SH-SY5Y (cell line): ENCODE measurements around the gene FAP.

Experiments
- GATA2 ChIP-seq: IDR thresholded peaks from 2 replicates; pipeline ENCODE4 v1.6.1; 2011; ENCODE audit warnings: mild to moderate bottlenecking, low read depth, low read length
- GATA3 ChIP-seq: IDR thresholded peaks from 2 replicates; pipeline ENCODE4 v1.6.1; 2011; ENCODE audit warnings: low read depth, mild to moderate bottlenecking, low read length, moderate library complexity

The FAP gene

DNA sequence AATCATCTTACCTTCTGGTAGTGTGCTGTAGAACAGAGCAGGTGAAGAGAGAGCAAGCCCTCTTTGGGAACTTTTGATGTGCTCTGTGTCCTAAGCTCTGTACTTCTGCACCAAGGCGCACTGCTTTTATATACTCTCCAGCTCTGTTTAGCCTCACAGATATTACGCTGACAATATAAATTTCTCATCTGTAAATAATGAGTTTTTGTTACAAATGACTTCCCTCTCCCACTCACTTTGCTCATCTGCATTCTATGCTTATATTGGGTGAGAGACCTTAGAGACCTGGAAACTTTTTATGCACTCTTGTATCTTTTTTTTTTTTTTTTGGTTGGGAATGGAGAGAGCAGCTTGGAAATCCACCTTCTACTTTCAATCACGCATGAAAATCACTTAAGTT is 91.1 kb downstream of the FAP start, which contains the start of gene GCG:
Gene GCG, minus strand, starts transcription at position 101 of the 400 bp plus-strand sequence. CDS start 3,069 bp downstream, outside the sequence.
- TF ChIP-seq GATA2 (no peak), GATA3 (no peak)

DNA sequence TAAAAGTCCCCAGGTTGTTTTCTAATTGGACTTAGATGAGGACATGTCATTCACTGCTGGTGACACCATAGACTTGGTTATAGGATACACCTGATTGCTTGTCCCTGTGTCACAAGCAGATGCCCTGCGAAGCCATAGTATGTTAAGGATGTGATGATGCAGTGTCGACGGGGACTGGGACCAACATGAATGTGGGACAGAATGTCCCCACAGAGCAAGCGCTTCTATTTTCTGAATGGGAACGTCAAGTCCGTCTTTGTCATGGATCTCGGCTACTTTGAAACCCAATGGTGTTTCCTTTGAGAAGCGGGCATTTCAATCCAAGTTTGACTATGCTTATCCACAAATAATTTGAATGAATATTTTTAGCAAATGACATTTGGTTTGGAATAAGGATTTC is 93.3 kb downstream of the FAP start:
- TF ChIP-seq GATA3 (no peak), GATA2 (no peak)

DNA sequence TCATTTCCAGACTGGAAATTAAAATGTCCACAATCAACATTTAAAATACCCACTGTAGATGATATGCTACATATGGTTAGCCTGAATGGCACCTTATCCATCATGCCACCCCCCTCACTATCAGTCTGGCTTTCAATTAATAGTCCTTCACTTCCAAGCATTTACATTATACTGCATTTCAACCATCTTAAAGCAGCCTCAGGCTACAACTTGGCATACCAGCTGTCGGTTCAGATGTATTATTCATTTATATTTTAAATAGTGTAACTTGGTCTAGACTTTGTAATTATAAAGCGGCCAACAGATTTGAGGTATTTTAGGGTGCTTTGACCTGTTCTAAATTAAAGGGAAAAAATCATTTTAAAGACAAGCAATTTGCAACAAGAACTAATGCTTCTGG is 93.8 kb downstream of the FAP start:
- no peak for TF ChIP-seq GATA3
- TF ChIP-seq GATA2, result no peak

GRCh38 chr2:162148956-162149355 is 94.3 kb downstream of the FAP start:
- TF ChIP-seq GATA3, result no peak
- TF ChIP-seq GATA2, result no peak

DNA sequence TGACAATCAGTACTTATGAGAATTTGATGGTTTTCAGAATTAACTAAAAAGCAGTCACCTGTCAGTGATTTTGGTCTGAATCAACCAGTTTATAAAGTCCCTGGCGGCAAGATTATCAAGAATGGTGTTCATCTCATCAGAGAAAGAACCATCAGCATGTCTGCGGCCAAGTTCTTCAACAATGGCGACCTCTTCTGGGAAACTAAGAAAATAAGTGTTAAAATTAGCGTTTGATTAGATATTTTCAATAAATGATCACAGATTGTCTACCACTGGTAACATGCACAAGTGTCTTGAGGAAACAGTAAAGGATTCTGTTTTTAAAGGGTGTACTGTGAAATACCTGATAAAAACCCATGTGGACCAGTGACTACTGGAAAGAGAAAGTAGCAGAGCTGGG is 99.3 kb downstream of the FAP start:
- TF ChIP-seq GATA3 (no peak), GATA2 (no peak)

- no peak for TF ChIP-seq GATA3
- no peak for TF ChIP-seq GATA2
Measured at GRCh38 chr2:162138310-162138709, 104.9 kb downstream of the FAP start.

GRCh38 chr2:162127422-162127821 is 115.8 kb downstream of the FAP start:
- TF ChIP-seq GATA3 (no peak), GATA2 (no peak)

- TF ChIP-seq GATA2, result no peak
Measured at GRCh38 chr2:162126527-162126926, 116.7 kb downstream of the FAP start.

GRCh38 chr2:162126111-162126519 is 117.1 kb downstream of the FAP start:
- TF ChIP-seq GATA3 (no peak), GATA2 (no peak)

- TF ChIP-seq GATA3 (no peak), GATA2 (no peak)
Measured at GRCh38 chr2:162125138-162125537, 118.1 kb downstream of the FAP start.

DNA sequence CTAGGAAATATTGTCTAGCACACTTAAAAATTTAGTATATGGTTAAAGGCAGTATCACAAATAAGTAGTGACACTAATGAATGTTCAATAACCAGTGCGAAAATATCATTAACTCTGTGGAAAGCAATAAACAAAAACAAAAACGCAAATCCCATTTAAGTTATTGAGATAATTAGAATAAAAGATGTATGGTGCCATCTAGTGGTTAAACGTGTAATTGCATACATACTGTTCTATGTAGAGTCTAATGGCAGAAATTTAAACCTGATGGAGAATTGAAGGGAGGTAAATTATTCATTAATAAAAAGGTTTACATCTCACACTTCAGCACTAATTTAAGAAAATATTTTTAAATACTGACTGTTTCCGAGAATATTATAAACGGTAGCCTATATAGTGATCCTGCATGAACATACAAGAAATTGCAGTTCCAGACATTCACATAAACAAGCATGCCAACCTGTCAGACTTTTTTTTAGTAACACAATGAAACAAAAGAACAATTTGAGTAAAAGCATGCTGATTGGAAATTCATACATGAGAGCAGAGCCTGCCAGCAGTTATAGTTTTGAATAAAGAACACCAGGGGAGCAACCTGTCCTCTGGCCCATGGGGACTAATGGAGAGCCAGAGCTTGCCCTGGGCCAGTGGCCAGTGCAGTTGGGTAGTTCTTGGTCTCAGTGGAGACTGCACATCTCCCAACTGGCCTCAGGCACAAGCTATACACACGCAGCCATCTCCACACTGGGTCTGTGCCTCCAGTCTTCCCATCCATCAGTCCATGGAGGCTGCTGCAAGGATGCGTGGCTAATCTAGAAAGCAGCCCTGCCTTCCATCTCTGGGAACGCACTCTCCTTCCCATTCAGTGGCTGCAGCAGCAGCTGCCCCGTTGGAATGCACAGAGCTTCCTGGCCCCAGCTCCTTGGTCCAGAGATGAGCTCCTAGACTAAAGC is 119.2 kb downstream of the FAP start:
- TF ChIP-seq GATA2 (no peak), GATA3 (no peak)
